ENCODE results near the gene IGBP1.

IGBP1 gene

DNA sequence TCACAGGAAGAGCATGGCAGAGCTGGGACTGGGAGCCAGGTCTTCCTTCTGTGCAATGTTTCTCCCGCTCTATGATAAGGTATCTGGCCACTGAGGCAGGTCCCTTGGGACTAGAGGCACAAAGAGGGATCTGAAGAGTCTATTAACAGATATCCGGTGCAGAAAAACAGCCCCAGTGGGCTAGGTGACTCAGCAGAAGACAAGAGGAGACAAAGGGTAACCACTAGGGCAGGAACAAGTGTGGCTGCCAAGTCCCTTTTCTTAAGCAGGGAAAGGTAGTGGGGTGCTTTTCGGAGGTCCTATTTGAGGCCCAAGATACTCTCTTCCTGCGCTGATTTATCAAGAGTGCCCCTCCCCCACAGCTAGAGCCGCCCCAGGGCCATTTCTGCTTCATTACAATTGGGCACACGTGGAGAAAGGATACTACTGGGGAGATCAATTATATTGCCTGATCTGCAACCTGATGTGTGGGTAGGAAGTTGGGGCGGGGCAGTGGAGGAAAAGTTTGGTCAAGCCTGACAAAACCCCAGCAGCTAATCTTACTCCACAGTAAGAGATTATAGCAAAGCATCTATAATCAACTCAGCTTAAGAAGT lies 43.8 kb downstream of the IGBP1 start, which contains the start of gene DGAT2L6:
Gene DGAT2L6, plus strand, starts transcription at position 546 of the 596 bp plus-strand sequence. CDS start 100 bp downstream, outside the sequence.
- H3K4me3 ChIP-seq (ENCODE audit: low read depth, low read length), result peak within 1 kb of the TSS; percentile 40
- peak; percentile 92 for DNase-seq (ENCODE audit: low read depth)
- TF ChIP-seq, protein P1, sequence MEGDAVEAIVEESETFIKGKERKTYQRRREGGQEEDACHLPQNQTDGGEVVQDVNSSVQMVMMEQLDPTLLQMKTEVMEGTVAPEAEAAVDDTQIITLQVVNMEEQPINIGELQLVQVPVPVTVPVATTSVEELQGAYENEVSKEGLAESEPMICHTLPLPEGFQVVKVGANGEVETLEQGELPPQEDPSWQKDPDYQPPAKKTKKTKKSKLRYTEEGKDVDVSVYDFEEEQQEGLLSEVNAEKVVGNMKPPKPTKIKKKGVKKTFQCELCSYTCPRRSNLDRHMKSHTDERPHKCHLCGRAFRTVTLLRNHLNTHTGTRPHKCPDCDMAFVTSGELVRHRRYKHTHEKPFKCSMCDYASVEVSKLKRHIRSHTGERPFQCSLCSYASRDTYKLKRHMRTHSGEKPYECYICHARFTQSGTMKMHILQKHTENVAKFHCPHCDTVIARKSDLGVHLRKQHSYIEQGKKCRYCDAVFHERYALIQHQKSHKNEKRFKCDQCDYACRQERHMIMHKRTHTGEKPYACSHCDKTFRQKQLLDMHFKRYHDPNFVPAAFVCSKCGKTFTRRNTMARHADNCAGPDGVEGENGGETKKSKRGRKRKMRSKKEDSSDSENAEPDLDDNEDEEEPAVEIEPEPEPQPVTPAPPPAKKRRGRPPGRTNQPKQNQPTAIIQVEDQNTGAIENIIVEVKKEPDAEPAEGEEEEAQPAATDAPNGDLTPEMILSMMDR (IDR thresholded peaks at IDR 0.05; ENCODE audit: low read depth, low read length), result no peak
- TF ChIP-seq, protein P2, sequence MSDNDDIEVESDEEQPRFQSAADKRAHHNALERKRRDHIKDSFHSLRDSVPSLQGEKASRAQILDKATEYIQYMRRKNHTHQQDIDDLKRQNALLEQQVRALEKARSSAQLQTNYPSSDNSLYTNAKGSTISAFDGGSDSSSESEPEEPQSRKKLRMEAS (IDR thresholded peaks at IDR 0.05; ENCODE audit: low read depth, low read length), result peak; percentile 2; the same call in 1 of the 2 replicates
- no peak for TF ChIP-seq MYC (IDR thresholded peaks at IDR 0.05; ENCODE audit: low read depth, low read length)
- TF ChIP-seq POLR2A (IDR thresholded peaks at IDR 0.05; ENCODE audit: extremely low read depth, insufficient read length), result no peak

DNA sequence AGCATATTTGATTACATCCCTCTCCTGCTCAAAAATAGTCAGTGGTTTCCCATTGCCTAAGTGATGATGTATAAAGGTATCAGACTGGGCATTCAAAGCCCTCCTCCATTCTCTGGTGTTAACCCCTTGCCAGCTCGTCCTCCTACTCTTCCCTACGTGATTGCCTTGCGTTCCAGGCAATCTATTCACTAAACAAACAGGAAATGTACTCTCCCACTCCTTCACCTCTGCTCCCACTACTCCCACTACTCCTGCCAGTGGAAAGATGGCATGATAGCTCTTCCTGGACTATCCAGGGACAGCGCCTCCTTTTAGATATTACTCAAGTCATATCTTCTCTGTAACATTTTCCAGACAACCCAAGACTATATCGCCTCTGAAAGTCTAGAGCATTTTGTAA lies 49.8 kb downstream of the IGBP1 start:
- no peak overlapping the region for H3K4me3 ChIP-seq (ENCODE audit: low read depth, low read length)
- no peak for DNase-seq (ENCODE audit: low read depth)
- TF ChIP-seq, protein P2 (IDR thresholded peaks at IDR 0.05; ENCODE audit: low read depth, low read length), result no peak
- TF ChIP-seq, protein P1 (IDR thresholded peaks at IDR 0.05; ENCODE audit: low read depth, low read length), result no peak
- TF ChIP-seq MYC (IDR thresholded peaks at IDR 0.05; ENCODE audit: low read depth, low read length) (no peak), POLR2A (IDR thresholded peaks at IDR 0.05; ENCODE audit: extremely low read depth, insufficient read length) (no peak)

DNA sequence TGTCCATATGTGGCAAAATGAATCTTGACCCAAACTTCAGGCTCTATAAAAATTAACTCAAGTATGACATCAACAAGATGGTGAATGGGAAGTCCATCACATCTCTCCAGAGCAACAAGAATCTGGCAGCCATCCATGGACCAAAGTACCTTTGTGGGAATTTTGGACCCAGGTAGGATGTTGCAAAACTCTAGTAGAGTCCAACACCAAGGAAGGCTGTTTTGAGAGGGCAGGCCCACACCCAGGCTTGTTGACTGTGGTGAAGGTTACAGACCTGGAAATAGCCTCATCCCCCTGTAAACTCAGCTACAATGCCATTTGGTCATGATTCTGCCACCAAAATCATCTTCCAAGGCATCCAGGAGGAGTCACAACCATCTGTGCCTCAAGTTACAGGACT lies 57.0 kb downstream of the IGBP1 start:
- TF ChIP-seq, protein P1 (IDR thresholded peaks at IDR 0.05; ENCODE audit: low read depth, low read length), result no peak
- no peak for TF ChIP-seq MYC (IDR thresholded peaks at IDR 0.05; ENCODE audit: low read depth, low read length)
- TF ChIP-seq POLR2A (IDR thresholded peaks at IDR 0.05; ENCODE audit: extremely low read depth, insufficient read length), result no peak
- DNase-seq (ENCODE audit: low read depth), result no peak

DNA sequence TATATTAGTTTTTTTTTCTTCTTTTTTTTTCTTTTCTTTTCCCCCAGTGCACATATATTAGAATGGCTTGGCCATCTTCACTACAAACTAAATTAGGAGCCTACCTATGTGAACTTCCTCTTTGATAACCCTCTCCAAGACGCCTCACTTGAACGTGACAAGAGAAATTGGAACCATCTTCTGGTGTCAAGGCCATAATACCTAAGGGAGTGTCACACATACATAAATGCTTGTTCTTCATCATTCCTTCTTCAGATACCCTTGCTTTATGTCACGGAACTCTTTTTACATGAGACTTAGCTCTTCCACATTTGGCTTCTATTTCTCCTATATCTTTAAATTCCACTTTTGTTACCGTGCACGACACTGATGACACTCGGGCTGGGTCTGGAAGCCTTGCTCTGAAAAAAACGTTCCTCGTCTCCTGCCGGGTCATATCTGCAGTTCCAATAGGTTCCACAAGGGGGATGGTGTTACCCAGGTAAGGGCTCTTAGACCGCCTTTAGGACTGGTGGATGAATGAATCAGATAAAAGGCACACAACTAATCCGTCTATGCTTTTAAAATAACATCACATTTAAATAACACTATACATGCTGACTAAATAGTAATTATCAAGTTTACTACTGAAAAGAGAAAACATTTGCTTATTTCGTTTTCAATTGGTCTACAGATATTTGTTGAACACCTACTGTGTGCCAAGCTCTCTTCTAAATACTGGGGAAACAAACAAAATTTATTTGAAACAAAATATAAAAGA lies 63.9 kb downstream of the IGBP1 start:
- DNase-seq (ENCODE audit: low read depth), result peak; percentile 64
- TF ChIP-seq, protein P1 (IDR thresholded peaks at IDR 0.05; ENCODE audit: low read depth, low read length), result peak; percentile 58
- TF ChIP-seq MYC (IDR thresholded peaks at IDR 0.05; ENCODE audit: low read depth, low read length) (no peak), POLR2A (IDR thresholded peaks at IDR 0.05; ENCODE audit: extremely low read depth, insufficient read length) (no peak)
- no peak overlapping the region for H3K4me3 ChIP-seq (ENCODE audit: low read depth, low read length)

More for the DNA sequence above, 57.0 kb downstream of the IGBP1 start:
- H3K4me3 ChIP-seq (ENCODE audit: low read depth, low read length), result no peak overlapping the region

DNA sequence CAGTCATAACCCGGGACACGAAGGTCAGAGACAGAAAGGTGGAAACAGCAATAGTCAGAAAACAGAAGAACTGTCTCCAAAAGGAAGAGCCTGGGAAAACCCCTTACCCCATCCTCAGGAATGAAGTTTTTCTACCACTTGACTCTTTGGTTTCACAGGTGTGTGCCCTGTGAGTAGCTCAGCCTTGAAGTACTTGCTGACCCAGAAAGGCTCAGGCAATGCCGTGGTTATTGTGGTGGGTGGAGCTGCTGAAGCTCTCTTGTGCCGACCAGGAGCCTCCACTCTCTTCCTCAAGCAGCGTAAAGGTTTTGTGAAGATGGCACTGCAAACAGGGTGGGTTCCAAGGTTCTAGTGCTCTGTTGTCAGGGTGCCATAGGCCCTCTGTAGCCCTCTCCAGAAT lies 68.5 kb downstream of the IGBP1 start:
- H3K4me3 ChIP-seq (ENCODE audit: low read depth, low read length), result no peak overlapping the region
- no peak for DNase-seq (ENCODE audit: low read depth)
- TF ChIP-seq, protein P2 (IDR thresholded peaks at IDR 0.05; ENCODE audit: low read depth, low read length), result no peak
- TF ChIP-seq, protein P1 (IDR thresholded peaks at IDR 0.05; ENCODE audit: low read depth, low read length), result no peak
- TF ChIP-seq POLR2A (IDR thresholded peaks at IDR 0.05; ENCODE audit: extremely low read depth, insufficient read length) (no peak), MYC (IDR thresholded peaks at IDR 0.05; ENCODE audit: low read depth, low read length) (no peak)

Data from NB4 (cell line).